ENCODE results near the gene COL1A1. TPM values are rescaled to one million over a fixed set of nuclear protein-coding genes. Genes with fewer than 3 reads are reported as not detected.

The COL1A1 gene
- total and polyA plus RNA-seq, 9 donors, result 71.2 to 1,087 (median 523) TPM

DNA sequence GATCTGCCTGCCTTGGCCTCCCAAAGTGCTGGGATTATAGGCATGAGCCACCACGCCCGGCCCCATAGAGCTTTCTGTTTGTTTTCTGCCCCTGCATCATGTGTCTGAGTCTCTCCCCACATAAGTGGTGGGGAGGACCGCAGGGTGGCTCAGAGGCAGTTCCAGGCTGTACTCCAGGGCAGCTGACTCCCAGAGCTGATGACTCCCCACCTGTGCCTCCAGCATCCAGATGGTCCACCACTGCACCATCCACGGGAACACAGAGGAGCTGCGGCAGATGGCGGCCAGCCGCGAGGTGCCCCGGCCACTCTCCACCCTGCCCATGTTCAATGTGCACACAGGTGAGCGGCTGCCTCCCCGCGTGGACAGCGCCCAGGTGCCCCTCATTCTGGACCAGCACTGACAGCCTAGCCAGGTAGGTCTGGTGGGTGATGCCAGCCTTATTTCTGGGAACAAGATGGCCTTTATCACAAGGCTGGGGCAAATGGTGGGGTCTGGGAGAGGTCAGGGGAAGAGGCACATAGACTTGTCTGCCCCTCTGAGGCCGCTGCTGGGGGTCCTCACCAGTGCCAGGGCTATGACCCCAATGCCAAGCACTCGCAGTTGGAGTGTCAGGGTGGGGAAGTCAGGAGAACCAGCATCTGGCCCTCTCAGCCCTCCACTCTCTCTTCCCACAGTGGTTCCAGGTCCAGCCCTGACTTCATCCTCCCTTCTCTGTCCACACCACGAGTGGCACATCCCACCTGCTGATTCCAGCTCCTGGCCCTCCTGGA lies 26.2 kb downstream of the COL1A1 start:
- Histone ChIP-seq H3K27ac (peak overlapping the region in 1 of 2 donors; percentile 81), H3K4me3 (no peak overlapping the region), H3K9me3 (no peaks in the 10 kb centered on the region), H3K36me3 (no peaks in the 10 kb centered on the region), H3K4me1 (ENCODE audit: insufficient read depth) (peaks cover 27% of the 10 kb centered on the region), H3K27me3 (no peaks in the 10 kb centered on the region)
- WGBS, 3 donors, result 85 to 89% (median 87%) methylated on average over 16 of the region's 16 CpGs
- TF ChIP-seq EP300 (IDR thresholded peaks at IDR 0.05), result no peak
- intact Hi-C loops (cut with DNase I), result loop anchor here in 1 of 4 donors (10.0 kb wide), 1 partner anchor 100 kb away; the partner anchor contains the start of gene TMEM92
- peak in 1 of 5 donors; percentile 51 for DNase-seq

DNA sequence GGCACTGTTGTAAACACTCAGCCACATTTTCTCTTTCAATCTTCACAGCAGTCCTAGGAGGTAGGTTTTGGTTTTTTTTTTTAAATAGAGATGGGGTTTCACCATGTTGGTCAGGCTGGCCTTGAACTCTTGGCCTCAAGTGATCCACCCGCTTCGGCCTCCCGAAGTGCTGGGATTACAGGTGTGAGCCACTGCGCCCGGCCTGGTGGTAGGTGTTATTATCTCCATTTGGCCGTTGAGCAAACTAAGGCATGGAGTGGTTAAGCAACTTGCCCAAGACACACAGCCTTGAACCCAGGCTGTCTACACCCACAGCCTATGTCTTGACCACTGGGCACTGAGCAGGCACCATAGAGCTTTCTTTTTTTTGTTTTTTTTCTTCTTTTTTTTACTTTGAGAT lies 27.0 kb downstream of the COL1A1 start:
- Histone ChIP-seq H3K27me3 (no peaks in the 10 kb centered on the region), H3K4me1 (ENCODE audit: insufficient read depth) (peaks cover 27% of the 10 kb centered on the region), H3K27ac (peak overlapping the region in 1 of 2 donors; percentile 58), H3K4me3 (no peak overlapping the region), H3K9me3 (no peaks in the 10 kb centered on the region), H3K36me3 (no peaks in the 10 kb centered on the region)
- intact Hi-C loops (cut with DNase I), result loop anchor here in 1 of 4 donors (10.0 kb wide), 1 partner anchor 100 kb away; the partner anchor contains the start of gene TMEM92
- TF ChIP-seq, protein P1, sequence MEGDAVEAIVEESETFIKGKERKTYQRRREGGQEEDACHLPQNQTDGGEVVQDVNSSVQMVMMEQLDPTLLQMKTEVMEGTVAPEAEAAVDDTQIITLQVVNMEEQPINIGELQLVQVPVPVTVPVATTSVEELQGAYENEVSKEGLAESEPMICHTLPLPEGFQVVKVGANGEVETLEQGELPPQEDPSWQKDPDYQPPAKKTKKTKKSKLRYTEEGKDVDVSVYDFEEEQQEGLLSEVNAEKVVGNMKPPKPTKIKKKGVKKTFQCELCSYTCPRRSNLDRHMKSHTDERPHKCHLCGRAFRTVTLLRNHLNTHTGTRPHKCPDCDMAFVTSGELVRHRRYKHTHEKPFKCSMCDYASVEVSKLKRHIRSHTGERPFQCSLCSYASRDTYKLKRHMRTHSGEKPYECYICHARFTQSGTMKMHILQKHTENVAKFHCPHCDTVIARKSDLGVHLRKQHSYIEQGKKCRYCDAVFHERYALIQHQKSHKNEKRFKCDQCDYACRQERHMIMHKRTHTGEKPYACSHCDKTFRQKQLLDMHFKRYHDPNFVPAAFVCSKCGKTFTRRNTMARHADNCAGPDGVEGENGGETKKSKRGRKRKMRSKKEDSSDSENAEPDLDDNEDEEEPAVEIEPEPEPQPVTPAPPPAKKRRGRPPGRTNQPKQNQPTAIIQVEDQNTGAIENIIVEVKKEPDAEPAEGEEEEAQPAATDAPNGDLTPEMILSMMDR (IDR thresholded peaks at IDR 0.05), result no peak
- TF ChIP-seq POLR2A (IDR thresholded peaks at IDR 0.05) (no peak), EP300 (IDR thresholded peaks at IDR 0.05) (no peak)
- no peak for DNase-seq
- 60 to 77% (median 69%) methylated on average over 6 of the region's 6 CpGs for WGBS, 3 donors

DNA sequence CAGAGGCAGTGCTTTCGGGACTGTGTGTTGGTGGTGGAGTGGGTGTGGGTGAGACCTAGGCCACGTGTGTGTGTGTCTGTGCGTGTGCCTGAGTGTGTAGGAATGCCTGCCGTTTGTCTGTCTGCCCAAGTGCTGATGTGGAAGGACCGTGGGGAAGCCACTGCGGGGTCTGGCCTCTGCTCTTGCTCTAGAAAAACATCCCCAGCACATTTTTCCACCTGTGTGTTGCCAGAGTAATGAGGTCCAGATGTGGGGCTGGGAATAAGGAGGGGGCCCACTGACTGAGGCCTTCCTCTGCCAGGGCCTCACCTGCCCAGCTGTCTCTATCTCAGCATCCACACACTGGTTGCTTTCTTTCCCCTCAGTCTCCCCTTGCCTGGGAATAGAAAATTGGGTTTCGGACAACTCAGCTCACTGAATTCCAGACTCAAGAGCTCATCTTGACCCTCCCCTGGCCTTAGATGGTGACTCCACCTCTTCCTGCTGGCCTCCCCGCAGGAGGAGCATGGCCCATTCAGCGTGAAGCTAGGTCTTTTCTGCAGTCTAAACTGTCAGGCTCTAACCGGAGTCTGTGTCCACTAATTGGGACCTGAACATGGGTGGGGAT lies 28.0 kb downstream of the COL1A1 start:
- Histone ChIP-seq H3K27me3 (no peaks in the 10 kb centered on the region), H3K4me1 (ENCODE audit: insufficient read depth) (peaks cover 27% of the 10 kb centered on the region), H3K9me3 (no peaks in the 10 kb centered on the region), H3K27ac (peak overlapping the region; percentile 50 to 58), H3K4me3 (no peak overlapping the region), H3K36me3 (no peaks in the 10 kb centered on the region)
- 15 to 22% (median 17%) methylated on average over 10 of the region's 10 CpGs for WGBS, 3 donors
- intact Hi-C loops (cut with DNase I), result loop anchor here in 1 of 4 donors (10.0 kb wide), 1 partner anchor 101 kb away; the partner anchor contains the start of gene TMEM92
- TF ChIP-seq, protein P1 (IDR thresholded peaks at IDR 0.05), result no peak
- TF ChIP-seq POLR2A (IDR thresholded peaks at IDR 0.05) (no peak), EP300 (IDR thresholded peaks at IDR 0.05) (no peak)
- peak; percentile 62 to 78 (median 68) for DNase-seq

DNA sequence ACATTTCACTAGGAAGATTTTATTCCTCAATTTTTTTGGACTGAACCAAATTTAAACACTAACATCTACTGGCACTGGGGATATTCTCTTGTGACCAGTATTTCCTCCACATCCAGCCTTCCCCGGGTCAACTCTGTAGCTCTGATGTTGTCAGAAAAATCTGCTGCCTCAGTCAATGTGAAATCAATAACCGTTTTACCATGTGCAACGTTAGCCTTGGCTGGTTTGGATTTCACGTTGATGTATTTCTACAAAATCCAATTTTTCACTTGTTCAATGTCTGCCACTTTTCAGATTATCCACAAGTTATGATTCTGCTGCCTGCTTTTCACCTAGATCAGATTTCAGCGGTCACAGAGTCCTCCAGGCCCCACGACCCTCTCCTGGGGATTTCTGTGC lies 28.5 kb downstream of the COL1A1 start:
- 51 to 53% (median 52%) methylated on average over 6 of the region's 6 CpGs for WGBS, 3 donors
- DNase-seq, result no peak

More for the DNA sequence above, 28.5 kb downstream of the COL1A1 start:
- Histone ChIP-seq H3K27ac (peak overlapping the region; percentile 50 to 58), H3K27me3 (no peaks in the 10 kb centered on the region), H3K36me3 (no peaks in the 10 kb centered on the region), H3K9me3 (no peaks in the 10 kb centered on the region), H3K4me3 (no peak overlapping the region), H3K4me1 (ENCODE audit: insufficient read depth) (peaks cover 25% of the 10 kb centered on the region)
- TF ChIP-seq, protein P1 (IDR thresholded peaks at IDR 0.05), result no peak
- TF ChIP-seq EP300 (IDR thresholded peaks at IDR 0.05), result no peak
- no peak for TF ChIP-seq POLR2A (IDR thresholded peaks at IDR 0.05)
- intact Hi-C loops (cut with DNase I), result loop anchor here in 1 of 4 donors (10.0 kb wide), 1 partner anchor 102 kb away; the partner anchor contains the start of gene TMEM92

Measured in ovary (tissue), 9 donors.